Keratinocyte (primary cell): ENCODE data around the gene KRT38. TPM values are rescaled to one million over a fixed set of nuclear protein-coding genes. Genes with fewer than 3 reads are reported as not detected.
A peak's percentile ranks its signal among the peaks of the same experiment; 100 is the strongest.
"Not testable (repeated sequence)": the region's sequence is repeated elsewhere in the genome, so short reads cannot be mapped to it uniquely, and the experiment has no call there.

ENCODE experiments used
- DNase-seq: peaks from one replicate; pipeline ENCODE4 v3.0.0-alpha.2; 2011; ENCODE audit warnings: low read depth, missing footprints, low spot score
- FAIRE-seq: peaks from 2 replicates; lab custom pipeline; 2011; peaks lifted over from hg19 to GRCh38; lab: Jason Lieb, UNC
- H2AFZ ChIP-seq: 2 replicates; pipeline ENCODE4 v1.6.0; 2012; ENCODE audit warnings: low read length, control low read depth, inconsistent platforms; ENCODE audit not compliant: control insufficient read depth
- H3K27ac ChIP-seq: 2 replicates; pipeline ENCODE4 v1.5.1; 2011; ENCODE audit warnings: low read length; ENCODE audit not compliant: control insufficient read depth, insufficient read depth
- H3K27me3 ChIP-seq: 3 replicates; pipeline ENCODE4 v1.6.0; 2011; ENCODE audit warnings: low read length; ENCODE audit not compliant: control insufficient read depth, insufficient read depth; ENCODE audit errors: extremely low read depth
- H3K36me3 ChIP-seq, 2 experiments: 2 replicates in 1 of 2; 3 replicates in 1 of 2; pipeline ENCODE4 v1.5.1; 2011; ENCODE audit warnings: low read length in 2 of 2, mild to moderate bottlenecking in 1 of 2; ENCODE audit not compliant: control insufficient read depth in 2 of 2, insufficient read depth in 2 of 2; ENCODE audit errors: extremely low read depth in 1 of 2
- H3K4me1 ChIP-seq: 3 replicates; pipeline ENCODE4 v1.5.1; 2011; ENCODE audit warnings: low read length; ENCODE audit not compliant: control insufficient read depth, insufficient read depth; ENCODE audit errors: extremely low read depth
- H3K4me2 ChIP-seq: 3 replicates; pipeline ENCODE4 v1.6.0; 2011; ENCODE audit warnings: low read depth, low read length; ENCODE audit not compliant: control insufficient read depth, insufficient read depth; ENCODE audit errors: extremely low read depth
- H3K4me3 ChIP-seq, 3 experiments: fragments of 200-600 bp in 1 of 3; sonication (generic) in 1 of 3; 2 replicates in 2 of 3; 3 replicates in 1 of 3; pipeline ENCODE4 v1.5.1; 2011 to 2016; ENCODE audit warnings: low read length in 3 of 3, mild to moderate bottlenecking in 3 of 3, control low read depth in 2 of 3, inconsistent platforms in 1 of 3, low read depth in 1 of 3, mixed read lengths in 1 of 3, mixed run types in 1 of 3, moderate library complexity in 1 of 3; ENCODE audit not compliant: control insufficient read depth in 2 of 3, insufficient read depth in 2 of 3; ENCODE audit errors: extremely low read depth in 1 of 3
- H3K79me2 ChIP-seq: 2 replicates; pipeline ENCODE4 v1.6.0; 2012; ENCODE audit warnings: low read length; ENCODE audit not compliant: control insufficient read depth, insufficient read depth
- H3K9ac ChIP-seq: 3 replicates; pipeline ENCODE4 v1.6.0; 2011; ENCODE audit warnings: low read length; ENCODE audit not compliant: control insufficient read depth, insufficient read depth; ENCODE audit errors: extremely low read depth
- H3K9me1 ChIP-seq: 3 replicates; pipeline ENCODE4 v1.6.0; 2011; ENCODE audit warnings: low read length; ENCODE audit not compliant: control insufficient read depth, insufficient read depth; ENCODE audit errors: extremely low read depth
- H3K9me3 ChIP-seq: 2 replicates; pipeline ENCODE4 v1.5.1; 2012; ENCODE audit warnings: low read depth, low read length; ENCODE audit not compliant: control insufficient read depth
- H4K20me1 ChIP-seq: 3 replicates; pipeline ENCODE4 v1.6.0; 2011; ENCODE audit warnings: low read length; ENCODE audit not compliant: control insufficient read depth, insufficient read depth; ENCODE audit errors: extremely low read depth
- CTCF ChIP-seq, 3 experiments: IDR thresholded peaks in 1 of 3; conservative IDR thresholded peaks in 1 of 3; optimal IDR thresholded peaks in 1 of 3; 2 replicates in 2 of 3; 3 replicates in 1 of 3; pipeline versions ENCODE3 to v1.5.1; 2011; ENCODE audit warnings: low read length in 3 of 3, mild to moderate bottlenecking in 3 of 3, moderate library complexity in 2 of 3, control low read depth in 1 of 3, inconsistent platforms in 1 of 3; ENCODE audit not compliant: insufficient read depth in 2 of 3; ENCODE audit errors: extremely low read depth in 1 of 3
- EZH2 ChIP-seq: IDR thresholded peaks from one replicate; pipeline ENCODE4 v1.6.1; 2012; ENCODE audit warnings: inconsistent platforms, mild to moderate bottlenecking, low read length, moderate library complexity
- dilution Hi-C: fragments of 300-500 bp; cut with MboI; formaldehyde crosslinking; loops from one replicate; pipeline ENCODE4 v1.7.0; 2020; ENCODE audit warnings: low sequenced_read_pairs; ENCODE audit not compliant: extremely low pct_ligation_motif_present
- polyA plus RNA-seq, 5 experiments: library from polyadenylated mRNA; depleted of rRNA in 3 of 5; stranded (reverse) in 3 of 5; stranded (forward) in 1 of 5; unstranded in 1 of 5; fragments of >200 nt; gene quantifications; 1 replicate in 1 of 5; 2 replicates in 3 of 5; 3 replicates in 1 of 5; pipeline versions ENCODE4 v1.2.1 to v1.2.3, GENCODE V29; 2011 to 2012; ENCODE audit warnings: missing spikeins in 2 of 5, low read depth in 1 of 5, low replicate concordance in 1 of 5

Gene KRT38
- polyA plus RNA-seq, 1 donor (not counting 4 experiments of a cell fraction or from before 2014, with no cell fraction given): not detected

GRCh38 chr17:41395611-41396010 lies 45.2 kb downstream of the KRT38 start:
- no peak overlapping the region for H2AFZ ChIP-seq
- H3K36me3 ChIP-seq: peaks cover 0 to 1% of the 10 kb centered on the region in 2 experiments
- FAIRE-seq (no peak), DNase-seq (no peak)
- H4K20me1 ChIP-seq: no peaks in the 10 kb centered on the region
- dilution Hi-C loops: no loop called here
- H3K9ac ChIP-seq: peak overlapping the region; percentile 51
- TF ChIP-seq EZH2: no peak
- no peak for TF ChIP-seq CTCF (optimal IDR thresholded peaks at IDR 0.05 in 1 of 3, IDR thresholded peaks at IDR 0.05 in 1 of 3, conservative IDR thresholded peaks at IDR 0.05 in 1 of 3; ENCODE audit: extremely low read depth in 1 of 3, insufficient read depth in 2 of 3, low read length in 3 of 3)
- H3K79me2 ChIP-seq: peaks cover 11% of the 10 kb centered on the region
- no peaks in the 10 kb centered on the region for H3K9me1 ChIP-seq
- H3K27ac ChIP-seq: peak overlapping the region; percentile 95
- peak overlapping the region; percentile 4 to 49 (median 23) for H3K4me3 ChIP-seq
- peak overlapping the region; percentile 73 for H3K4me2 ChIP-seq
- peaks cover 60% of the 10 kb centered on the region for H3K4me1 ChIP-seq
- H3K9me3 ChIP-seq: no peaks in the 10 kb centered on the region
- no peaks in the 10 kb centered on the region for H3K27me3 ChIP-seq

GRCh38 chr17:41395044-41395443 lies 45.7 kb downstream of the KRT38 start:
- peak overlapping the region in 1 of 3 experiments; percentile 8 for H3K4me3 ChIP-seq
- dilution Hi-C loops, H4K20me1 ChIP-seq, H3K9me3 ChIP-seq, DNase-seq, H2AFZ ChIP-seq, FAIRE-seq, H3K27me3 ChIP-seq, H3K9me1 ChIP-seq, H3K36me3 ChIP-seq: not testable (repeated sequence)
- peaks cover 11% of the 10 kb centered on the region for H3K79me2 ChIP-seq
- H3K4me1 ChIP-seq: peaks cover 60% of the 10 kb centered on the region
- H3K9ac ChIP-seq: peak overlapping the region; percentile 51
- peak overlapping the region; percentile 95 for H3K27ac ChIP-seq
- H3K4me2 ChIP-seq: peak overlapping the region; percentile 73
